Measurements from ENCODE around the gene UROC1. TPM values are rescaled to one million over a fixed set of nuclear protein-coding genes. Genes with fewer than 3 reads are reported as not detected.

The UROC1 gene
- total RNA-seq, 2 donors from 2014 or later = not detected

- Mint-ChIP-seq H3K27me3 (no peaks in the 10 kb centered on the region), H3K4me1 (peaks cover 5% of the 10 kb centered on the region), H3K9me3 (no peaks in the 10 kb centered on the region), H3K27ac (no peak overlapping the region), H3K36me3 (ENCODE audit: low read depth) (no peaks in the 10 kb centered on the region), H3K4me3 (no peak overlapping the region)
- no peak for ATAC-seq (replicated peaks)
These were observed 27.0 kb downstream of the UROC1 start for GRCh38 chr3:126490619-126491018.

GRCh38 chr3:126488886-126489569 lies 28.5 kb downstream of the UROC1 start:
- H3K4me1 Mint-ChIP-seq = peaks cover 5% of the 10 kb centered on the region
- no peaks in the 10 kb centered on the region for H3K36me3 Mint-ChIP-seq (ENCODE audit: low read depth)
- H3K9me3 Mint-ChIP-seq = no peaks in the 10 kb centered on the region
- ATAC-seq (replicated peaks) = no peak
- no peak overlapping the region for H3K4me3 Mint-ChIP-seq
- H3K27ac Mint-ChIP-seq = no peak overlapping the region
- H3K27me3 Mint-ChIP-seq = no peaks in the 10 kb centered on the region

DNA sequence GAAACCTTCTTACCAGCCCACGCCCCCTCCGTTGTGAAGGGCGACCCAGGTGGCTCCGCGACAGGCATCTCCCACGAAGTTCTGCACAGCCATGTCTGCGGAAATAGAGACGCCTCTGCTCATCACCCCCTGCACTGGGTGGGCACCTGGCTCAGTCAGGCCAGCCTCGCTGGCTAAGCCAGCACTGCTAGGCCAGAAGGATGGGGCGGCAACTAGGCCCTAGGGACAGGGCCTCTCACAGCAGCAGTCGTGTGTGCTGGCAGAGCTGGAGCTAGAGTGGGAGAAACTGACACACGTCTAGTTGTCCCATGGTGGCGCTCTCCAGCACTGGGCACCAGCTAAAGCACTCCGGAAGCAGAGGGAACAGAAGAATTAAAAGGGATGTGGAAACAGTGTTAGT lies 29.4 kb downstream of the UROC1 start:
- Mint-ChIP-seq H3K4me1 (peaks cover 5% of the 10 kb centered on the region), H3K4me3 (no peak overlapping the region), H3K9me3 (no peaks in the 10 kb centered on the region), H3K27ac (no peak overlapping the region), H3K27me3 (no peaks in the 10 kb centered on the region), H3K36me3 (ENCODE audit: low read depth) (no peaks in the 10 kb centered on the region)
- ATAC-seq (replicated peaks) = no peak

GRCh38 chr3:126487151-126487771 lies 30.3 kb downstream of the UROC1 start:
- H3K9me3 Mint-ChIP-seq = no peaks in the 10 kb centered on the region
- H3K4me1 Mint-ChIP-seq = peaks cover 5% of the 10 kb centered on the region
- H3K4me3 Mint-ChIP-seq = no peak overlapping the region
- H3K27ac Mint-ChIP-seq = peak overlapping the region; percentile 72
- H3K27me3 Mint-ChIP-seq = no peaks in the 10 kb centered on the region
- peak; percentile 76 for ATAC-seq (replicated peaks)
- H3K36me3 Mint-ChIP-seq (ENCODE audit: low read depth) = no peaks in the 10 kb centered on the region

GRCh38 chr3:126486360-126486847 lies 31.2 kb downstream of the UROC1 start:
- Mint-ChIP-seq H3K36me3 (ENCODE audit: low read depth) (no peaks in the 10 kb centered on the region), H3K27ac (peak overlapping the region; percentile 72), H3K9me3 (no peaks in the 10 kb centered on the region), H3K4me3 (no peak overlapping the region), H3K4me1 (peaks cover 5% of the 10 kb centered on the region), H3K27me3 (no peaks in the 10 kb centered on the region)
- ATAC-seq (replicated peaks) = no peak

- no peak for ATAC-seq (replicated peaks)
- Mint-ChIP-seq H3K27ac (no peak overlapping the region), H3K27me3 (no peaks in the 10 kb centered on the region), H3K4me1 (peaks cover 5% of the 10 kb centered on the region), H3K36me3 (ENCODE audit: low read depth) (no peaks in the 10 kb centered on the region), H3K9me3 (no peaks in the 10 kb centered on the region), H3K4me3 (no peak overlapping the region)
These were observed 31.6 kb downstream of the UROC1 start for GRCh38 chr3:126485956-126486355.

DNA sequence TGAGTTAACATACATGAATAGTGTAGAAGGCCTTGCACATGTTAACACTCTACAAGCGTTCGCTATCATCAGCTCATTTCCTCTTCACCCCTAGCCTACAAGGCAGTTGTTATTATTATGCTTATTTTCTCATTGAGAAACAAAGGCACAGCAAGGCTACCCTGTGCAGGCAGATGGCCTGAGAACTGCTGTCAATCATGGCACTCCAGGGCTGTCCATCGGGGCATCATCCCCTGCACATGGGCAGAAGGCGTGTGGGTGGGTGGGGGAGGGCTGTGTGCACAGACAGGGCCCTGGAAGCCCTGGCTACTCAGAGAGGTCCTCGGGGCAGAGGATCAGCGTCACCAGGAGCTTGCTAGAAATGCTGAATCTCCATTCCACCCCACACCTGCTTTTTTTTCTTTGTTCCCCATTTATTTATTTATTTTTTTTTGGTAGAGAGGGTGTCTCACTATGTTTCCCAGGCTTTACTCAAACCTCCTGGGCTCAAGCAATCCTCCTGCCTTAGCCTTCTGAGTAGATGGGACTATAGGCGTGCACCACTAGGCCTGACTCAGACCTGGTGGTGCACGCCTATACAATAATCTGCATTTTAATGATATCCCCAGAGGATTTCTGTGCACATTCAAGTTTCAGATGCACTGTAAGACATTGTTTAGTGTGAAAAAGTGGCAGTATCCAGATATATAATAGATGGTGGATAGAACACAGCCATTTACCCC lies 32.2 kb downstream of the UROC1 start:
- H3K9me3 Mint-ChIP-seq = no peaks in the 10 kb centered on the region
- ATAC-seq (replicated peaks) = no peak
- no peaks in the 10 kb centered on the region for H3K27me3 Mint-ChIP-seq
- H3K36me3 Mint-ChIP-seq (ENCODE audit: low read depth) = no peaks in the 10 kb centered on the region
- H3K27ac Mint-ChIP-seq = no peak overlapping the region
- peaks cover 5% of the 10 kb centered on the region for H3K4me1 Mint-ChIP-seq
- H3K4me3 Mint-ChIP-seq = no peak overlapping the region

- Mint-ChIP-seq H3K27me3 (no peaks in the 10 kb centered on the region), H3K9me3 (no peaks in the 10 kb centered on the region), H3K27ac (no peak overlapping the region), H3K4me1 (peaks cover 5% of the 10 kb centered on the region), H3K4me3 (no peak overlapping the region), H3K36me3 (ENCODE audit: low read depth) (no peaks in the 10 kb centered on the region)
- ATAC-seq (replicated peaks) = no peak
These were observed 32.9 kb downstream of the UROC1 start for GRCh38 chr3:126484662-126485061.

GRCh38 chr3:126484148-126484547 lies 33.4 kb downstream of the UROC1 start:
- H3K4me1 Mint-ChIP-seq = peaks cover 5% of the 10 kb centered on the region
- H3K9me3 Mint-ChIP-seq = no peaks in the 10 kb centered on the region
- no peaks in the 10 kb centered on the region for H3K36me3 Mint-ChIP-seq (ENCODE audit: low read depth)
- no peaks in the 10 kb centered on the region for H3K27me3 Mint-ChIP-seq
- H3K27ac Mint-ChIP-seq = no peak overlapping the region
- ATAC-seq (replicated peaks) = no peak
- no peak overlapping the region for H3K4me3 Mint-ChIP-seq

DNA sequence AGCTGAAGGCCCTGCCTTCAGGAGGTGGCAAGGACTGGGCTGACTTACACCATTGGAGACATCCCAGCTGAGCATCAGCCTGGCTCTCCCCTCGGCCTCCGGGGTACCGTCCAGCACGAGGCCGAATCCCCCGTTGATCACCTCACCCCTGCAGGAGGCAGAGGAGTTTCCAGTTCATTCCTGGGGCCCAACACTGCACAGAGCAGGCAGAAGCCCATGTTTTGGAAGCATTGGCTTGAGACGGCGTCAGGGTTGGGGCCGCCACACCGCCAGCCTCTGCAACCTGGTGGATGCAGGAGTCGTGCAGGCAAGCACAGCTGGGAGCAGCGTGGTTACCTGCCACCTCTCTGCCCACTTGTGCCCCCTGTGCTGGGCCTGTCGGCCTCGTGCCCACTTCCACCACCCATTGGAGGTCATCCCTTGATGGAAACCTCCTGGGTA lies 34.2 kb downstream of the UROC1 start:
- ATAC-seq (replicated peaks) = no peak
- Mint-ChIP-seq H3K9me3 (no peaks in the 10 kb centered on the region), H3K4me1 (peaks cover 5% of the 10 kb centered on the region), H3K4me3 (no peak overlapping the region), H3K27ac (no peak overlapping the region), H3K27me3 (no peaks in the 10 kb centered on the region), H3K36me3 (ENCODE audit: low read depth) (no peaks in the 10 kb centered on the region)

DNA sequence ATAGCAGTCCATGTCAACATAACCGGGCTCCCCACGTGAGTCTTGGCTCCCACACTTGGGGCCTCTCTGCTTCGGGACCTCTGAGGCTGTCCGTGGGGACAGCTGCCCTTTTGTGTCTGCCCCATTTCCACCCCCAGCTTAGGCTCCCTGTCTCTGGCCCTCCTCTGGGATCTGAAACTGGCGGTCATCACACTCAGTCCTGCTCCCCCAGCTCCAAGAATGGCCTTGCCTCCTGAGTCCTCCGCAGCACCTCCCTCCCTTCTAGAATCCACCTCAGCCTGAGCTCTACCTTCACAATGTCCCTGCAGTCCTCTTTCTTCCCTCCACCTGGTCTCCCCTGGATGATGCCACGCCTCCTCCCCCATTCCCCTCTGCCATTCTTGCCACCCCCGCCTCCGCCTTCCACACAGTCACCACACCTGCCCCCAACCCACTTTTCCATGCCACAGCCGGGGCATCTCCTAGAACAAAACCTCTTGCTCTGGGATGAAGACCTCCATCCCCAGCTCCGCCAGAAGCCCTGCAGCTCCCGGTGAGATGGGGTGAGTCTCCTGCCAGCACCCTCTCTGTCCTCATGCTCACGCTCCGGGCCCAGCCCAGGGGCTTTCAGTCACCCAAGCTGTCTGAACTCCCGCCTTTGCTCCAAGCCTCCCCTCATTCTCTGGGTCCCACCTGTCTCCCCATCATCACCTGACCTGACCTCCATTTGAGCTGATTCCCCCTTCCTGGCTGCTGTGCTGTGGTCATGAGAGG lies 34.9 kb downstream of the UROC1 start:
- peaks cover 5% of the 10 kb centered on the region for H3K4me1 Mint-ChIP-seq
- no peak overlapping the region for H3K27ac Mint-ChIP-seq
- no peaks in the 10 kb centered on the region for H3K27me3 Mint-ChIP-seq
- no peaks in the 10 kb centered on the region for H3K36me3 Mint-ChIP-seq (ENCODE audit: low read depth)
- no peak overlapping the region for H3K4me3 Mint-ChIP-seq
- ATAC-seq (replicated peaks) = no peak
- no peaks in the 10 kb centered on the region for H3K9me3 Mint-ChIP-seq

DNA sequence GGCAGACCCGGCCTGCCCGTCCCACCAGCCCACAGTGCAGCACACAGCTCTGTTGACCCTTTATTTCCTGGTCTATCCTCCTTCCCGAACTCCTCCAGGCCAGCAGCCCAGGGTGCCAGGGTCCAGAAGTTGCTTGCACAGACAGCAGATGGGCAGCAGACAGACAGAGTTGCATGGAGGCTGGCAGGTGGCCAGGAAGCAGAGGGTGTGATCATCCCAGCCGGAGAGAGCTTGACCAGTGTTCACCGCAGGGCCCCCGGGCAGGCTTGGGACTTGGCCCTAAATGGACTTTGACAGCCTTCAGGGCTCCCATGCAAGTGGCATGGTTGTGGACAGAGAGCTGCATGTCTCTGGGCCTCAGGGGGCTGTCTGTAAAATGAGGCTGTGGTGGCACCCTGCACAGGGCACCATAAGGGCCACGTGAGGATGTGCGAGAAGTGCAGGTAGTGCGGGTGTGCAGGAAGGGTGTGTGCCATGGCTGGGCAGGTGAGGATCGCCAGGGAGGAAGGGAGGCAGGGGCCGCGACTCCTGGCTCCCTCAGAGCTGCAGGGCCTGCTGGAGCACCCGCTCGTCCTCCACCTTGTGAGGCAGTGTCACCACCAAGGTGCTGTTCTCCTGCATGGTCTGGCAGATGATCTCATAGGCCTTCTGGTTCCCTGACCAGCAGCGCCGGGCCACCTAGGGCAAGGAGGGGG lies 35.6 kb downstream of the UROC1 start:
- Mint-ChIP-seq H3K4me1 (peaks cover 10% of the 10 kb centered on the region), H3K36me3 (ENCODE audit: low read depth) (no peaks in the 10 kb centered on the region), H3K9me3 (no peaks in the 10 kb centered on the region), H3K4me3 (no peak overlapping the region), H3K27ac (no peak overlapping the region), H3K27me3 (no peaks in the 10 kb centered on the region)
- no peak for ATAC-seq (replicated peaks)

- peak overlapping the region; percentile 16 for H3K27ac Mint-ChIP-seq
- no peak overlapping the region for H3K4me3 Mint-ChIP-seq
These were observed 36.7 kb downstream of the UROC1 start for GRCh38 chr3:126480861-126481260.

GRCh38 chr3:126480206-126480605 lies 37.4 kb downstream of the UROC1 start:
- Mint-ChIP-seq H3K4me1 (peaks cover 11% of the 10 kb centered on the region), H3K27ac (peak overlapping the region; percentile 16)

More at GRCh38 chr3:126480861-126481260, 36.7 kb downstream of the UROC1 start:
- Mint-ChIP-seq H3K4me1 (peaks cover 11% of the 10 kb centered on the region), H3K36me3 (ENCODE audit: low read depth) (no peaks in the 10 kb centered on the region), H3K27me3 (no peaks in the 10 kb centered on the region), H3K9me3 (no peaks in the 10 kb centered on the region)
- ATAC-seq (replicated peaks) = no peak

More at GRCh38 chr3:126480206-126480605, 37.4 kb downstream of the UROC1 start:
- no peak overlapping the region for H3K4me3 Mint-ChIP-seq
- no peaks in the 10 kb centered on the region for H3K9me3 Mint-ChIP-seq
- no peaks in the 10 kb centered on the region for H3K36me3 Mint-ChIP-seq (ENCODE audit: low read depth)
- ATAC-seq (replicated peaks) = no peak
- no peaks in the 10 kb centered on the region for H3K27me3 Mint-ChIP-seq
